ENCODE results near the gene NEK1.
"Not testable (repeated sequence)": the region's sequence is repeated elsewhere in the genome, so short reads cannot be mapped to it uniquely, and the experiment has no call there.

The NEK1 gene

DNA sequence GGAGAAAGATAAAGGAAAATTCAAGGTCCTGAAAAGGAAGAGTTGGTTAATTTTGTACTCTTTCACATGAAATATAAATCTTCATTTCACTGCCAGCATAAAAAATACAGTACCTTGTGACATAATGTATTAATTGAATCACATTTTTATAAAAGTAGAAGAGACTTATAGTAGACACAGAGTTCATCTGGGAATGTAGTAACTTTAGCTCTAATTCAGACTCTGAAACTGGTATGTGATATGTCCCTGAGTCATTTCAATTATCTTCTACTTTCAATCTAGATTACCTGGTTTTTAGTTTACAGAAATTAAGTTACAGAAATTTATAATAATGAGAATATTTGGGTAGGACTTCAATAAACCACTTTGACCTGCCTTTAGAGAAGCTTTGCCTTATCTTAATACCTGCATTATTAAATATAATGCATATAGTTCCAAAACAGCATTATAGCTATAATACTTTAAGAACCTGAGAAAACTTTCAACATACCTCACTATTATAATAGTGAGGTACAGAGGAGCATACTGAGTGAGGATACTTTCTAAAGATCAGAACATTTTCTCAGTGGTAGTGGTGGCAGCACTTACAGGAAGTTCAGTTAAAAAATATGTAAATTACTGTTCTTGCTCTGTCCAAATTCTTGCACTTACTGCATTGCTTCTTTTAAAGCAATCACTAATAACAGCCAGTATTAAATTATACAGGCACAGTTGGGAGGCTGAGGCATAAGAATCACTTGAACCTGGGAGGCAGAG is 11.2 kb downstream of the NEK1 start:
- DNase-seq (ENCODE audit: low read depth in 3 of 3), result no peak

- DNase-seq (ENCODE audit: low read depth in 3 of 3), result no peak
Measured at GRCh38 chr4:169594560-169595195, 17.7 kb downstream of the NEK1 start.

- DNase-seq (ENCODE audit: low read depth in 3 of 3), result no peak
Measured at GRCh38 chr4:169593050-169593560, 19.3 kb downstream of the NEK1 start.

DNA sequence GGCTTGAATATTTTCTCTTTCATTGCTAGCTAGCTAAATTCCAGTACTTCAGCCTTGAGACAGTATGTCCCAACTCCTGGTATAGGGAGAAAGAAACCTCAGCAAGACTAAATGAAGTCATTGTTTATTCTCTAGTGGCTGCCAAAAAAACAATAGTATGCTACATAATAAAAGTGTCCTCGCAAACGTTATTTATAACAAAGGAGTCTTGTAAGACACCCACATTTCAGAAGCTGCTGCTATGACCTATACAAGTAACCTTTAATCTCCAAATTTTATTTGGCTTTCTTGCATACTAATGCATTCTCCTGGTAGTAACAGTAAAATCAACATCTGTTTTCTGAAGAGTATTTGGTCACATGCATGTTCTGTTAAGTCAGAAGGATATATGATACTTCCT is 28.8 kb downstream of the NEK1 start:
- no peak for DNase-seq (ENCODE audit: low read depth in 3 of 3)

GRCh38 chr4:169582706-169583105 is 29.7 kb downstream of the NEK1 start:
- no peak for DNase-seq (ENCODE audit: low read depth in 3 of 3)

- DNase-seq (ENCODE audit: low read depth in 3 of 3), result no peak
Measured at GRCh38 chr4:169582203-169582602, 30.2 kb downstream of the NEK1 start.

- no peak for DNase-seq (ENCODE audit: low read depth in 3 of 3)
Measured at GRCh38 chr4:169573889-169574288, 38.5 kb downstream of the NEK1 start.

GRCh38 chr4:169571435-169571834 is 40.9 kb downstream of the NEK1 start:
- no peak for DNase-seq (ENCODE audit: low read depth in 3 of 3)

DNA sequence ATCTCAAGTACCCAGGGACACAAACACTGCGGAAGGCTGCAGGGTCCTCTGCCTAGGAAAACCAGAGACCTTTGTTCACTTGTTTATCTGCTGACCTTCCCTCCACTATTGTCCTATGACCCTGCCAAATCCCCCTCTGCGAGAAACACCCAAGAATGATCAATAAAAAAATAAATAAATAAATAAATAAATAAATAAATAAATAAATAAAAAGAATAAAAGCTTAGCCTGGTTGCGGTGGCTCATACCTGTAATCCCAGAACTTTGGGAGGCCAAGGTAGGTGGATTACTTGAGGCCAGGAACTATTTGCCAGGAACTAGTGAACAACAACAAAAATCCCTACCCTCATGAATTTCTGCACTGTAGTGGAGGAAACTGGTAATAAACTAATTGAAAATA is 41.4 kb downstream of the NEK1 start:
- not testable (repeated sequence) for DNase-seq (ENCODE audit: low read depth in 3 of 3)

- not testable (repeated sequence) for DNase-seq (ENCODE audit: low read depth in 3 of 3)
Measured at GRCh38 chr4:169570266-169570665, 42.1 kb downstream of the NEK1 start.

GRCh38 chr4:169569188-169569587 is 43.2 kb downstream of the NEK1 start:
- not testable (repeated sequence) for DNase-seq (ENCODE audit: low read depth in 3 of 3)

- DNase-seq (ENCODE audit: low read depth in 3 of 3), result no peak
Measured at GRCh38 chr4:169567916-169568315, 44.5 kb downstream of the NEK1 start.

DNA sequence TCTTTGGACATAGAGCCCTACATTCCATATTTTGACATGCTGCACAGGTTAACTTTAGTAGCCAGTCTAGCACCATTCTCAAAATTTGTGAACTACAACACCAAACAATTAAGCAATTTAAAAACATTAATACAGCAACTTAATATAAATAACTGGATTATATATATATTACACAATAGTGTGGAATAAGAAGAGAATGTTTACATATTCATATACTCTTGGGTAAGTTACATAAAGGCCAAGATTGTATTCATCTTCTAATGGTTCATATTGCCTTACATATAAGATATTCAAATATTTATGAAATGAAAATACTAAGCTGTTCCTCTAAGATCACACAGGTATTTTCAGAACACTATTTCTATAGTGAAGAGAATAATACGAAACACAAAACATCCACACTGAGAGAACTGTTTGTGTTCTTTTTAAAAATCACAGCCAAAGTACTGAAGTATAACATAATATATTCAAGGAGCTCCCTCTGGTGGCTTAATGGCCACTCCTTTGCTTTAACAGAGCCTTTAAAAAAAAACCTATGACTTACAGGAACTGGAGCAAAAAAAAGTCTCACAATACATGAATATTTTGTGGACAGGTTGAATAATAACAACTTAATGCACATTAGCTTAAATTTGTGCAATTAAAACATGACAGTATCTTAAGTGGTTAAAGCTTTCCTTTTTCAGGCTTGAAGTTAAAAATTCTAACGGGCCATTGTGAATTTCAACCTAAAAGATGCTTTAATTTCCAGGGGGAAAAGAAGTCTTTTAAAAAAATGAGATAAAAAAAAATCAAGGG is 46.2 kb downstream of the NEK1 start:
- no peak for DNase-seq (ENCODE audit: low read depth in 3 of 3)

DNA sequence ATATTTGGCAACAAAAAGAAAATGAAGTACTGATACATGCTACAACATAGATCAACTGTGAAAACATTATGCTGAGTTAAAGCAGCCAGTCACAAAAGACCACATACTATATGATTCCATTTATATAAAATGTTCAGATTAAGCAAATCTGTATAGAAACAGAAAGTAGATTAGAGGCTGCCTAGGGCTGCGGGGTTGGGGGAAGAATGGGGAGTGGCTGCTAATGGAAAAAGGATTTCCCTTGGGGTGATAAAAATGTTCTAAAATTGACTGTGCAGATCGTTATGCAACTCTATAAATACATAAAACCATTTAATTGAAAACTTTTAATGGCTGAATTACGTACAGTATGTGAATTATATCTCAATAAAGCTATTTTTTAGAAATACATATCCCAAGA is 46.8 kb downstream of the NEK1 start:
- no peak for DNase-seq (ENCODE audit: low read depth in 3 of 3)

DNA sequence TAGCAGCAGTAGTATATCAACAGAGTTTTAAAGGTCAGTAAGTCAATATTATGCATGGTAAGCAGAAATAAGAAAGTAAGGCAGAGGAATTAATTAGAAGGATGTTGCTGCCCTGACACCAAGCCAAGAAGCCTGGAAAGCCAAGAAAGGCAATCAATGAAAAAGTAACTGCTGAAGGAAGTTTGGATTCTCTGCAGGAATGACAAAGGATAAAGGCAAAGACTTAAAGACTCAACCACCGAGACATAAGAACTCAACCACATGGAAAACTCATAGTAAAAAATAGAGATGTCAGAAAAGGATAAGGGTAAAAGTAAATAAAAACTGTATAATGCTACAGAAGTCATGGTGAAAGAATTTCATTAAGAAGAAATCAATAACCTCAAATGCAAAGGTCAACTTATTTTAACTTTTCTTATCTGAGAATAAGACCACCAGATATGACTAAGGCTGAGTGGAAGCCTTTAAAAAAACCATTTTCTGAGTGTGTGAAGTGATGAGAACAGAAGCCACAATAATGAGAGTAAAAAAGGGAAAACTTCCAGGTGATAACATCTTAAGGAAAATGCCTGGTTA is 55.2 kb downstream of the NEK1 start:
- DNase-seq (ENCODE audit: low read depth in 3 of 3), result no peak

- not testable (repeated sequence) for DNase-seq (ENCODE audit: low read depth in 3 of 3)
Measured at GRCh38 chr4:169546548-169546947, 65.8 kb downstream of the NEK1 start.

- no peak for DNase-seq (ENCODE audit: low read depth in 3 of 3)
Measured at GRCh38 chr4:169540774-169541173, 71.6 kb downstream of the NEK1 start.

GRCh38 chr4:169530048-169530447 is 82.3 kb downstream of the NEK1 start:
- no peak for DNase-seq (ENCODE audit: low read depth in 3 of 3)

DNA sequence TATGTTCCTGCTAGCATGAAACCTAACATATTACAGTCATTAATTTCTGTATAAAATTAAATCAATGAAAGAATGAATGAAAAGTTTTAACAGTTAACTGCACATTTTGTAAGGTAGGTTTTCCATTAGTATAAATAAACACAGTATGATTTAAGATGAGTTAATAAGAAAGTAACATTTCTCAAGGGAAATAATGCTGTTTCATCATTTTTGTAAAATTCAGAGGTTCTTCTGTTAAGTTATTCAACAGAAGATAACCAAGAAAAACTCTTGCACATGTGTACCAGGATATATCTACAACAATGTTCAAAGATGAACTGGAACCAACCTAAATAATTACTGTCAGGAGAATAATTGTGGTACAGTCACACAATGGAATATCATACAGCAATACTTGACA is 88.6 kb downstream of the NEK1 start:
- DNase-seq (ENCODE audit: low read depth in 3 of 3), result no peak

DNA sequence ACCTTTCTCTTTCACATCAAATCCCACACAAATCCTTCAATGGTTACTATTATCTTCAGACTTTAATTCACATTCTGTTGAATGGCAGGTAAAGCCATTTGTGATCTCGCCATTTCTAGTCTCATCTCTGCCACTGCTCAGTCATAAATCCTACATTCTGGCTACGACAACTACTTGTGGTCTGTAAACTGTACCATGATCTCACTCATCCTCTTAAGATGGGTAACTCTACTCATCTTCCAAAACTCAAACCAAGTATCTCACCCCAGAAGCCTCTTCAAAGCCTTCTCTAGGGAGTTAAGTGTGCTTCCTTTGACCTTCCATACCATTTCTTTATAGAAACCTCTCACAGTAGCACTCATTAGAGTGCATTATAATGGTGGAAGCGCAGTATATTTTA is 101.8 kb downstream of the NEK1 start:
- no peak for DNase-seq (ENCODE audit: low read depth in 3 of 3)

GRCh38 chr4:169506903-169507302 is 105.5 kb downstream of the NEK1 start:
- DNase-seq (ENCODE audit: low read depth in 3 of 3), result no peak

DNA sequence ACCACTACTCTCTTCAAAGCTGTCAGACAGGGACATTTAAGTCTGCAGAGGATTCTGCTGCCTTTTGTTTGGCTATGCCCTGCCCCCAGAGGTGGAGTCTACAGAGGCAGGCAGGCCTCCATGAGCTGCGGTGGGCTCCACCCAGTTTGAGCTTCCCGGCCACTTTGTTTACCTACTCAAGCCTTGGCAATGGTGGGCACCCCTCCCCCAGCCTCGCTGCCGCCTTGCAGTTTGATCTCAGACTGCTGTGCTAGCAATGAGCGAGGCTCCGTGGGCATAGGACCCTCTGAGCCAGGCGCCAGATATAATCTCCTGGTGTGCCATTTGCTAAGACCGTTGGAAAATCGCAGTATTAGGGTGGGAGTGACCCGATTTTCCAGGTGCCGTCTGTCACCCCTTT is 112.5 kb downstream of the NEK1 start:
- not testable (repeated sequence) for DNase-seq (ENCODE audit: low read depth in 3 of 3)
